Bronchial epithelial cell (primary cell): ENCODE results near the gene DNMT3B. TPM values are rescaled to one million over a fixed set of nuclear protein-coding genes. Genes with fewer than 3 reads are reported as not detected.

Source experiments
- DNase-seq: peaks from one replicate; pipeline ENCODE4 v3.0.0-alpha.2; 2010; ENCODE audit warnings: low read depth
- FAIRE-seq: peaks from 2 replicates; lab custom pipeline; 2011; peaks lifted over from hg19 to GRCh38; lab: Jason Lieb, UNC
- H3K27me3 ChIP-seq: 2 replicates; pipeline ENCODE4 v1.5.1; 2011; ENCODE audit warnings: low read length; ENCODE audit not compliant: control insufficient read depth, insufficient read depth
- H3K36me3 ChIP-seq: 2 replicates; pipeline ENCODE4 v1.5.1; 2011; ENCODE audit warnings: low read length; ENCODE audit not compliant: control insufficient read depth, insufficient read depth
- H3K4me3 ChIP-seq: 2 replicates; pipeline ENCODE4 v1.5.1; 2011; ENCODE audit warnings: mild to moderate bottlenecking, low read depth, low read length, control low read depth
- CTCF ChIP-seq: IDR thresholded peaks from 2 replicates; pipeline ENCODE4 v1.5.1; 2011; ENCODE audit warnings: mild to moderate bottlenecking, moderate library complexity, low read length, control low read depth, inconsistent platforms; ENCODE audit not compliant: insufficient read depth, severe bottlenecking
- total RNA-seq: library from RNA; depleted of rRNA; stranded (reverse); fragments of >200 nt; gene quantifications from 2 replicates; pipeline ENCODE4 v1.2.1, GENCODE V29; 2014

DNMT3B gene
- total RNA-seq, 1 donor from 2014 or later = 0.79 TPM

GRCh38 chr20:32823078-32823477, 60.9 kb downstream of the DNMT3B start:
- Histone ChIP-seq H3K36me3 (no peaks in the 10 kb centered on the region), H3K27me3 (no peaks in the 10 kb centered on the region), H3K4me3 (no peak overlapping the region)
- DNase-seq = peak; percentile 62
- no peak for FAIRE-seq
- TF ChIP-seq CTCF = peak; percentile 16

- no peaks in the 10 kb centered on the region for H3K36me3 ChIP-seq
- FAIRE-seq = no peak
- no peaks in the 10 kb centered on the region for H3K27me3 ChIP-seq
These were observed 61.8 kb downstream of the DNMT3B start for GRCh38 chr20:32823737-32824588.

DNA sequence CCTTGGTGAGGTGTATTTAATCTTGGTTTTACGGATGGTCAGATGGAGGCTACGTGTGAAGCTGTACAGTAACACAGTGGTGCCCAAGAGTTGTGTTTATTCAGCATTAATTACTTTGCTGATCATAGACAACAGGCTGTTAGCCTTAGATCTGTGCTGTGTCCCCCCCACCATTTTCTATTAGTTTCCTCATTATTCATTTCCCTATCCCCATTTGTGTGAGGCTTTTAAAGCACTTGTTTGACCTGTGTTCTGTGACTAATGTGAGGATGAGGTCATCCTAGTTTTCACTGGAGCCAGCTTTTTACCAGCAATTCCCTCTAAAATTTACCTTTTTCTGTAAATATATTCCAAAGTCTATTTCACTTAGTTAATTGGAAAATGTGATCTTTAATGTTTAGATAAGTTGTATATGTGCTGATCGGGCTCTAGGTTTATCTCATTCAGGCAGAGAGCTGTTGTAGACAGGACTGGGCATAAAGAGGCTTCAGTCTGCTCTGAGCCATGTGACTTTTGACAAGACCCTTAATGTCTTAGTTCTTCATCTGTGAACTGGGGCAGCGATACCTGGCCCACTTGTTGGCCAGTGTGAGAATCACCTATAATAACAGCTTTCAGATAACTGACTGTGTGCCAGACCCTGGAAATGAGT, 66.0 kb downstream of the DNMT3B start:
- H3K36me3 ChIP-seq = no peaks in the 10 kb centered on the region
- FAIRE-seq (no peak), DNase-seq (peak; percentile 53)
- no peak overlapping the region for H3K4me3 ChIP-seq
- no peaks in the 10 kb centered on the region for H3K27me3 ChIP-seq
- no peak for TF ChIP-seq CTCF

More at GRCh38 chr20:32823737-32824588, 61.8 kb downstream of the DNMT3B start:
- no peak for TF ChIP-seq CTCF
- H3K4me3 ChIP-seq = no peak overlapping the region
- DNase-seq = no peak

DNA sequence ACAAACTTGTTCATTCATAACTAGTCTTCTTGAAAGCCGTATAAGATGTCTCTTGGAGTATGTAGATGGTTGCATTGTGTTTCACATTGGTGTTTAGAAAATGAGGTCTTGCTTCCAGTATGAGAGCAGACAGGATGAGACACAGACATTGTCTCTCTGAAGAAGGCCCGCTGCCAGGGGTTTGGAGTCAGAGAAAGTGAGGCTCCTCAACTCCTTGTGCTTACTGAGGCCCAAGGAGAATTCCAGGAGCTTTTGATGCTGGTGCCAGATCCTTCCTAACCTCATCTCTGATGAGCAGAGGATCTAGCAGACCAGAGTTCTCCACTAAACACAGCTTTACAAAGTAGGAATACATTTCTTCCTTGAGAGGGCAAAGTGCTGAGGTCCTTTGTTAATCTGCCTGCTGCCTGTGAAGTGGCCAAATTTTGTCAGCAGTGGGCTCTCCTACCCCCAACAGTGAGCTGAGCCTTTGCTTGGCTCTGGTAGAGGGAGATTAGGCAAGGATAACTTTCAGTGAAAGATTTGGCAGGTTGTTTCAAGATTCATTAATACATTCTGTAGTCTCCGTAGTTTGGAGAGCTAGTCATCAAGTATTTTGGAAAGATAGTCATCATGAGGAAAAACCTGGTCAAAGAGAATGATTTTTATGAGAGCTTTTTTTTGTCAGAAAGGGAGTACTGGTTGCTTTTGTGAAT, 67.3 kb downstream of the DNMT3B start:
- no peak for FAIRE-seq

DNA sequence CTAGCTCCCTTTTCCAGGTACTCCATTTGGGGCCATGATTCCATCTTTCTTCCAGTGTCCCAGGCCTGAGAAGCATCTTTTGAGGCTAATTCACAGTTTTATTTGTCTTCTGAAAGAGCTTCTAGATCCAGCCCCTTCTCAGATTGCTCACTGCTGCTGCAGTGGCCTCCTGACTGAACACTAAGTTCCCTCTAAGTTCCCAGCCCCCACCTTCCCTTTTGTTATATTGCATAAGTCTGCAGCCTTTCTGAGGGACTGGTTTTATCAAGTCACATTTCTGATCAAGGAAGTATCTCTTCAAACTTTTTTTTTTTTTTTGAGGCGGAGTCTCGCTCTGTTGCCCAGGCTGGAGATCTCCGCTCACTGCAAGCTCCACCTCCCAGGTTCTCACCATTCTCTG, 68.3 kb downstream of the DNMT3B start:
- no peak overlapping the region for H3K4me3 ChIP-seq
- FAIRE-seq = no peak
- TF ChIP-seq CTCF = no peak
- H3K36me3 ChIP-seq = peaks cover 7% of the 10 kb centered on the region
- DNase-seq = no peak
- H3K27me3 ChIP-seq = no peaks in the 10 kb centered on the region

More for the DNA sequence above, 67.3 kb downstream of the DNMT3B start:
- no peak for TF ChIP-seq CTCF
- H3K4me3 ChIP-seq = no peak overlapping the region
- no peak for DNase-seq
- no peaks in the 10 kb centered on the region for H3K27me3 ChIP-seq
- peaks cover 6% of the 10 kb centered on the region for H3K36me3 ChIP-seq
